Measurements from ENCODE around the gene ONECUT3.

The ONECUT3 gene

DNA sequence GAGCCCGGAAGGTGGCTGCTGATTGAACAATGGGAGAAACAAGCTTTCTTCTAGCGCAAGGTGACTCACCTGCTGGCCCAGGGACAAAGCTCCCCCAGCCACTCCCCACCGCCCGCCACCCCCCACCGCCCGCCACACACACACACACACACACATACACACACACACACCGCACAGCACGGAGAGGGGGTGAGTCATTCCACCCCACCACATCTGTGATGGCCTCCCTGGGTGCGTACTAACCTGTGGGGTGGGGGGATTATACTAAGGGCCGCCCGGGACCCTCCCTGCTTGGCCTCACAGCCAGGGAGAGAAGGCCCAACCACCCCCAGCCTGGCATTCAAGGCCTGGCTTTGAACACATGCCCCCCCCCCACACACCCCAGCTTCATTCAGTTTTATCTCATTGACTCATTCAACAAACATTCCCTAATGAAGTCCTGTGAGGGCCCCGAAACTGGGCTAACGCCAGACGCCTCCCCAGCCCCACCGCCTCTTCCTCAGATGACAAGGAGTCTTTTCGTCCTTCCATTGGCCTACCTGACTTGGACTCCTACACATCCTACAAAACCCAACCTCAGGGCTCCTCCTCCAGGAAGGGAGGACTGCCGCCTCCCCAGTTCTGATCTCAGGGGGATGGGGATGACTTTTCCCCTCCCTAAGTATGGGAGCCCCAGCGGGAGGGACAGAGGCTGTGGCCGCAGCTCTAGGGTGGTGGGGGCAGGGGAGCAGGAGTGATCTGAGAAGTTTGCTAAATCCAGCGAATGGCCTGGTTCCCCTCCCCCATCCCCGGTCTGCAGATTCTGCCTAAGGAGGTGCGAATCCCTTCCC, 5.8 kb upstream of the ONECUT3 start:
- FAIRE-seq (no peak), DNase-seq (ENCODE audit: insufficient read length, low spot score) (no peak)
- TF ChIP-seq POU2F2 (IDR thresholded peaks at IDR 0.05; ENCODE audit: low read depth, low read length) (no peak), POLR2A (IDR thresholded peaks at IDR 0.05; ENCODE audit: low read depth, low read length) (no peak), POLR2AphosphoS5 (IDR thresholded peaks at IDR 0.05; ENCODE audit: low read depth, low read length) (no peak), SPI1 (IDR thresholded peaks at IDR 0.05; ENCODE audit: low read depth, low read length) (no peak), TAF1 (IDR thresholded peaks at IDR 0.05; ENCODE audit: low read depth, low read length) (no peak), PAX5 (IDR thresholded peaks at IDR 0.05; ENCODE audit: insufficient read depth, low read length, severe bottlenecking) (no peak)

DNA sequence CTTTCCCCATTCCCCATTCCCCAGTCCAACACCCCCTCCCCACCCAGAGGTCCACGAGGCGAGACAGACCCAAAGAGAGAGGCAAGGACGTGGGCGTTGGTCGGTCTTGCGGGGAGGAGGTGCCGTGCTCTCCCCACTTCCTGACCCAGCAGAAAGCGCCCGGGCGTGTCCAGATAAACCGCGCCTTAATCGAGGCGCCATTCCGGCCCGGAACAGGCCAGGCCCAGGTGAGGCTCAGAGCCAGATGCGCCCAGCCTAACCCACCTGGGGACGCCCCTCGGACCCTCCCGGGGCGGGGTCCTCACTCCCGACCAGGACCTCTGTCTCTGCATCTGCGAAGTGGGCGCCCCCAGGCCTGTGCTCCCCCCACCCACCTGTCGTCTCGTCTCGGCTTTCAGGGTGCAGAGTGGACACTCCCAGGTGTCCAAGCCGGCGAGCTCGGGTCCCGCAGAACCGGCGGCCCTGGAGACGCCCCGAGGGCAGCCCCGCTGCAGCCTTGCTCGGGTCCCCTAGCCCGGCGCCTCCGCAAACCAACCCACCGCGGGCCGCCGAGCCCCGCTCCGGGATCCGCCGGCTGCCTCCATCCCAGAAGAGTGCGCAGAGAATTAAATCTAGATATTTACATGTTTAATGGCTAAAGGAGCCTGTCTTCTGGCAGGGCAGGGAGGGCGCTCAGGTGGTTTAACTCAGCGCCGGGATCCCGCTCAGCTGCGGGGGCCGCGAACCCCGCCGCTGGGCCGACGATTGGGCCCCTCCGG, 5.0 kb upstream of the ONECUT3 start:
- FAIRE-seq (peak; percentile 66), DNase-seq (ENCODE audit: insufficient read length, low spot score) (peak; percentile 70)
- TF ChIP-seq POU2F2 (IDR thresholded peaks at IDR 0.05; ENCODE audit: low read depth, low read length) (no peak), POLR2A (IDR thresholded peaks at IDR 0.05; ENCODE audit: low read depth, low read length) (no peak), SPI1 (IDR thresholded peaks at IDR 0.05; ENCODE audit: low read depth, low read length) (no peak), TAF1 (IDR thresholded peaks at IDR 0.05; ENCODE audit: low read depth, low read length) (no peak), PAX5 (IDR thresholded peaks at IDR 0.05; ENCODE audit: insufficient read depth, low read length, severe bottlenecking) (peak; percentile 74), POLR2AphosphoS5 (IDR thresholded peaks at IDR 0.05; ENCODE audit: low read depth, low read length) (no peak)

DNA sequence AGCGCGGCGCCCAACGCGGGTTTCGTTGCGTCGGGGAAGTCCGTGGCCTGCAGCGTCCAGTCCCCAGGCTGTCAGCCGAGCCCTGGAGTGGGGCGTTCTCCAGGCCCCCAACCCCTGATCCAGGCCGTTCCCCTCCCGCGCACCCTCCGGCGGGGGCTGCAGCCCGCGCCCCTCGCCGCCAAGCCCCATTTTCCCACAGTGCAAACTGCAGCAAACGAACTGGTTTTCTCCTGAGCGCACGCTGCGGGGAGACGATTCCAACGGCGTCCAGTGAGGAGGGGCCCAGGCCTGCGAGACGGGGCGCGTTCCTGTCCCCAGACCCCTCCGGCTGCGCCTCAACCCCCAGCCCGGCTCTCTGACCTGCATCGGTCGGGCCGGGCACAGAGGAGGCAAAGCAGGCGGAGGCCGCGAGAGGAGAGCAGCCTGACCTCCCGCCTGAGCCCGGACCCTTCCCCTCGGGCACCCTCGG, 4.4 kb upstream of the ONECUT3 start:
- no peak for TF ChIP-seq TAF1 (IDR thresholded peaks at IDR 0.05; ENCODE audit: low read depth, low read length)
- no peak for TF ChIP-seq PAX5 (IDR thresholded peaks at IDR 0.05; ENCODE audit: insufficient read depth, low read length, severe bottlenecking)
- no peak for TF ChIP-seq POU2F2 (IDR thresholded peaks at IDR 0.05; ENCODE audit: low read depth, low read length)
- TF ChIP-seq POLR2AphosphoS5 (IDR thresholded peaks at IDR 0.05; ENCODE audit: low read depth, low read length): no peak
- TF ChIP-seq SPI1 (IDR thresholded peaks at IDR 0.05; ENCODE audit: low read depth, low read length): no peak
- no peak for TF ChIP-seq POLR2A (IDR thresholded peaks at IDR 0.05; ENCODE audit: low read depth, low read length)
- no peak for FAIRE-seq
- DNase-seq (ENCODE audit: insufficient read length, low spot score): no peak

DNA sequence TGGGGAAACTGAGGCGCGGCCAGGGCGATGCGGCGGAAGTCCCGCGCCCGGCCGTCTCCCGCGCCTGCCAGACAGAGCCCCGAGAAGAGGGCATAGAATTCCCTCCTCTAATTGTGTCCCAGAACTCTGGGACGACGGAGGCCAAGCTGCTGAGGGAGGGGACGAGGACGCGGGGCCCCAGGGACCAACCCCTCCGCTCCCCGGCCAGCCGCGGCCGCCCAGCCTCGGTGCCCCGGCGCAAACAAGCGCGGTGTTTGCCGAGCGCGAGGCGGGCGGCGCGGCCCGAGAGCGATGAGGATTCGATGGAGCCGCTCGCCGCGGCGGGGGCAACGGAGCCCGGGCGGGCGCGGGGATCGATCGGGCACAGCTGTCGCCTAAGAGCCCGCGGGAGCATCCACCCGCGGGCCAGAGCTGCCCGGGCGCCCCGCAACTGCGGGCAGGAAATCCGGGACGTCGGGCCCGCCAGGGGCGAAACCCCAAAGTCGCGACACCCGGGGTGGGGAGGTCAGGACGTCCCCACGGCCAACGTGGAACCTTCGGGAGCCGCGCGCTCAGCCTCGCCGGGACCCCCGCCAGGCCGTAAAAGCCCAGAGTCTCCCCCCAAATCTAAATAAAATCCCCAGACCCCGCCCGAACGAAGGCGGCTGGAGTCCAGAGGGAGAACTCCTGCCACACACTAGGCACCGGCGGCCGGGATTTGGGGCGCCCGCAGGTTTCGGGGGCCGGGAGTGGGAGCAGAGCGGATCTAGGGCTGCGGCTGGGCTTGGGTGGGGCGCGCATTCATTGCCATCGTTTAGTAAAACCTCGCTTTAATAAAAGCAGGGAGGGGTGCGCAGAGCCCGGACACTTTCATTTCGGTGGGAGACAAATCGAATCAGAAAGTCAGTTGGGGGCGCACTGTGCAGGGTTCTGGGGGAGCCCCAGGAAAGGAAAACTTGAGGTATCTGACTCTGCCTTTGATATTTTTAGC, 3.6 kb upstream of the ONECUT3 start:
- FAIRE-seq (no peak), DNase-seq (ENCODE audit: insufficient read length, low spot score) (no peak)
- TF ChIP-seq POLR2A (IDR thresholded peaks at IDR 0.05; ENCODE audit: low read depth, low read length) (no peak), POLR2AphosphoS5 (IDR thresholded peaks at IDR 0.05; ENCODE audit: low read depth, low read length) (no peak), SPI1 (IDR thresholded peaks at IDR 0.05; ENCODE audit: low read depth, low read length) (no peak), POU2F2 (IDR thresholded peaks at IDR 0.05; ENCODE audit: low read depth, low read length) (no peak), PAX5 (IDR thresholded peaks at IDR 0.05; ENCODE audit: insufficient read depth, low read length, severe bottlenecking) (no peak), TAF1 (IDR thresholded peaks at IDR 0.05; ENCODE audit: low read depth, low read length) (no peak)

DNA sequence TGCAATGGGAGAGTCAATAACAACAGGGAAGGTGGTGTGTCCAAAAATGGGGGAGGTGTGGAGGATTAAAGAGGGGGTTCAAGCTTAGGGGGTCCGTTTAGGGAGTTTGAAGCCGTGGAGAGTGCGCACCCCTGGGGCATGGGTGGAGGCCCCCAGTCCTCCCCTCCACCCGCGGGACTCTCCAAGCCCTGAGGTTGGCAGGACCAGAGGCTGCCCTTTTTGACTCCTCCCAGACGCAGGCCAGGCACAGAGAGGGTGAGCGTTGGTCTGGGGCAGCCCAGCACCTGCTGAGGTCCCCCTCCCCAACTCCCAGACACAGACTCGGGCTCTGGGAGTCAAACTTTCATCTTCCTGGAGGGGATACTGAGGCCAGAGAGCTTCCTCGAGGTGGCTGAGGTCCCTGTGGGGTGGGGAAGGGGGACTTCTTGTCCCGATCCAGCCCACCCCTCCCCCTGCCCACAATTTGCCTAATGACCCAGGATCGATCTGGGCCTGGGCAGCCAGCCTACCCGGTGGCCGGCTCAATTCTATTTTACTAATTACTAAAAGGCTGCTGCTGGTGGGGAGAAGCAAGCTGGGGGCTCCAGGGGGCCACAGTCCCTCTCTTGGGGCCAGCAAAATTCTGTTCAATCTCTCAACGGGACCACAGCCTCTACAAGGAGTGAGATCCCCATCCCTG, 2.8 kb upstream of the ONECUT3 start:
- FAIRE-seq (no peak), DNase-seq (ENCODE audit: insufficient read length, low spot score) (no peak)
- TF ChIP-seq SPI1 (IDR thresholded peaks at IDR 0.05; ENCODE audit: low read depth, low read length): no peak
- no peak for TF ChIP-seq POLR2A (IDR thresholded peaks at IDR 0.05; ENCODE audit: low read depth, low read length)
- TF ChIP-seq POU2F2 (IDR thresholded peaks at IDR 0.05; ENCODE audit: low read depth, low read length): no peak
- no peak for TF ChIP-seq POLR2AphosphoS5 (IDR thresholded peaks at IDR 0.05; ENCODE audit: low read depth, low read length)
- no peak for TF ChIP-seq TAF1 (IDR thresholded peaks at IDR 0.05; ENCODE audit: low read depth, low read length)
- no peak for TF ChIP-seq PAX5 (IDR thresholded peaks at IDR 0.05; ENCODE audit: insufficient read depth, low read length, severe bottlenecking)

DNA sequence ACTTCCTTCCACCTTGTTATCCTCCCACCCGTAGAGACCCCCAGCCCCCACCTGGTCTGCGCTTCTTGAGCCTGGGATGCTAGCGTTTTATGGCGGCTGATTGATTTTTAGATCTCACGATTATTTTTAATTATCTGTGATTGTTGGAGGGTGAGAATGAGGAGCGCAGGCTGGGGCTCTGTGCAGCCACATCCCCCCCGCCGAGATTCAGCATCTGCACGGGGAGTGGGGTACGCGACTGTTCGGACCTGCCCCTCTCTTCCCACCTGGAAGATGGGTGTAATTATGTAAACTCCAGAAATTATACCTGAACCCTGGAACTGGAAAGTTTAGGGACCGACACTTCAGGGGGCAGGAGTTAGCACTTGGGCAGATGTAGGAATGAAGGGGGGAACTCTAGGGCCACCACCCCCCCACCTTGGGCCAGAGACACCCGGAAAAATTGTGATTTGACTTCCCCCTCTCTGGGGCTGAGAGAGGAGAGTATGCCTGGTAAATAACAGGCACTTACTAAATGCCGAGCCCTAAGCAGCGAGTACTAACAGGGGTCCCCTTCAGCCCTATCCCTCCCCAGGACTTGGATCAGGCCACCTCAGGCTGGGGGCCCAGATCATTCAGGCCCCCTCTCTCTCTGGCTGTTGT, 1.8 kb upstream of the ONECUT3 start:
- DNase-seq (ENCODE audit: insufficient read length, low spot score) (no peak), FAIRE-seq (no peak)
- TF ChIP-seq PAX5 (IDR thresholded peaks at IDR 0.05; ENCODE audit: insufficient read depth, low read length, severe bottlenecking) (no peak), SPI1 (IDR thresholded peaks at IDR 0.05; ENCODE audit: low read depth, low read length) (no peak), POLR2AphosphoS5 (IDR thresholded peaks at IDR 0.05; ENCODE audit: low read depth, low read length) (no peak), TAF1 (IDR thresholded peaks at IDR 0.05; ENCODE audit: low read depth, low read length) (no peak), POLR2A (IDR thresholded peaks at IDR 0.05; ENCODE audit: low read depth, low read length) (no peak), POU2F2 (IDR thresholded peaks at IDR 0.05; ENCODE audit: low read depth, low read length) (no peak)

DNA sequence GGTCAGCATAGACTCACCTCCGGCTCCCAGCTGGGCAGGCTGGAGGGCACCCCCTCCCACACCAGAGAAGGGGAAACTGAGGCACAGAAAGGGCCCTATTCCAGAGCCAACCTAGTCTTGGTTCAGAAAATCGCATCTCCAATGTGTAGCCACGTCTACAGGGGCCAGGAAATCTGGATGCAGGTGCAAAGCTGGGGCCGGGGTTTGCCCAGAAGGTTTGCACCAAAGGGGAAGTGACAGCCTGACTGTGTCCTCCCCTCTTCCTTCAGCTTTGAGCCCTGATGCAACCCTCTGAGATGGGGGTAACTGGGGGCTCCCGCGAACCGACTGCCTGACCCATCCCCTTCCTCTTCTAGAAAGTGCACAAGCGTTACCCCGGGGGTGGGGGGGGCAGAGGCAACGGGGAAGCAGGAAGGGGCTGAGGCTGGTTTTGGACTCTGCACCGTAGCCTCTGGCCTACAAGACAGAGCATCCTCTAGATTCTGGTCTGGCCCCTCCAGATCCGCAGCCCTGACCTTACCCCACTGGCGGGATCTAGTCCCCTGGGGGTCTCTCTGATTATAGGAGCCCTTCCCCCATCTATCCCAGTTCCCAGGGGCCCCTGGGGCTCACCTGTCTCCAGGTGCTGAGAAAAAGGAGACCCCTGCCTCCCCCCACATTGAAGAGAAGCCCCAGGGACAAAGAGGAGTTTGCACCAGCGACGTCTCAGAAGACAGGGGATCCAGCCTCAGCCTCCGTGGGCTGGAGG, 1.1 kb upstream of the ONECUT3 start:
- TF ChIP-seq SPI1 (IDR thresholded peaks at IDR 0.05; ENCODE audit: low read depth, low read length): peak; percentile 55
- TF ChIP-seq POLR2A (IDR thresholded peaks at IDR 0.05; ENCODE audit: low read depth, low read length): no peak
- TF ChIP-seq POU2F2 (IDR thresholded peaks at IDR 0.05; ENCODE audit: low read depth, low read length): no peak
- no peak for DNase-seq (ENCODE audit: insufficient read length, low spot score)
- no peak for FAIRE-seq
